H9 (cell line): ENCODE measurements around the gene ACP6. TPM values are rescaled to one million over a fixed set of nuclear protein-coding genes. Genes with fewer than 3 reads are reported as not detected.

Experiments
- DNase-seq: peaks from one replicate; pipeline ENCODE4 v3.0.0-alpha.2; 2017
- H2AFZ ChIP-seq: one replicate; pipeline ENCODE4 v1.6.1; 2013; ENCODE audit warnings: mild to moderate bottlenecking, low read length, control low read depth, moderate library complexity
- H2AK5ac ChIP-seq: 2 replicates; pipeline ENCODE4 v1.6.1; 2013; ENCODE audit warnings: low read length, control low read depth, mixed read lengths; ENCODE audit not compliant: insufficient read length
- H2BK120ac ChIP-seq: one replicate; pipeline ENCODE4 v1.6.1; 2013; ENCODE audit warnings: low read depth, mild to moderate bottlenecking, low read length, control low read depth, inconsistent platforms; ENCODE audit not compliant: poor library complexity, severe bottlenecking
- H2BK12ac ChIP-seq: 2 replicates; pipeline ENCODE4 v1.6.1; 2013; ENCODE audit warnings: low read length, control low read depth, mixed read lengths, low read depth; ENCODE audit not compliant: insufficient read length
- H2BK15ac ChIP-seq: 2 replicates; pipeline ENCODE4 v1.6.1; 2013; ENCODE audit warnings: low read depth, low read length, control low read depth
- H2BK20ac ChIP-seq: one replicate; pipeline ENCODE4 v1.6.1; 2013; ENCODE audit warnings: low read depth, mild to moderate bottlenecking, low read length, control low read depth, inconsistent platforms; ENCODE audit not compliant: poor library complexity, severe bottlenecking
- H2BK5ac ChIP-seq: 2 replicates; pipeline ENCODE4 v1.6.1; 2013; ENCODE audit warnings: low read length, control low read depth, mixed read lengths; ENCODE audit not compliant: insufficient read length
- H3K14ac ChIP-seq: 2 replicates; pipeline ENCODE4 v1.6.1; 2013; ENCODE audit warnings: low read length, control low read depth; ENCODE audit not compliant: insufficient read depth
- H3K18ac ChIP-seq: 2 replicates; pipeline ENCODE4 v1.6.1; 2013; ENCODE audit warnings: low read depth, mild to moderate bottlenecking, mixed read lengths, low read length, control low read depth; ENCODE audit not compliant: insufficient read length
- H3K23ac ChIP-seq: 2 replicates; pipeline ENCODE4 v1.6.1; 2013; ENCODE audit warnings: low read length, control low read depth, mixed read lengths, low read depth; ENCODE audit not compliant: insufficient read length
- H3K23me2 ChIP-seq: 2 replicates; pipeline ENCODE4 v1.6.1; 2013; ENCODE audit warnings: low read depth, mild to moderate bottlenecking, mixed read lengths, low read length, control low read depth; ENCODE audit not compliant: insufficient read length, poor library complexity, severe bottlenecking
- H3K27ac ChIP-seq: 2 replicates; pipeline ENCODE4 v1.5.1; 2013; ENCODE audit warnings: low read length, control low read depth, mixed read lengths, low read depth; ENCODE audit not compliant: insufficient read length
- H3K27me3 ChIP-seq: 2 replicates; pipeline ENCODE4 v1.6.1; 2013; ENCODE audit warnings: low read length, control low read depth, inconsistent platforms; ENCODE audit not compliant: insufficient read depth
- H3K4ac ChIP-seq: 2 replicates; pipeline ENCODE4 v1.6.1; 2013; ENCODE audit warnings: low read depth, mild to moderate bottlenecking, control low read depth, inconsistent platforms, low read length, moderate library complexity
- H3K4me1 ChIP-seq: 2 replicates; pipeline ENCODE4 v1.6.1; 2013; ENCODE audit warnings: low read length, control low read depth, inconsistent platforms; ENCODE audit not compliant: insufficient read depth
- H3K4me2 ChIP-seq: 2 replicates; pipeline ENCODE4 v1.6.1; 2013; ENCODE audit warnings: low read length, control low read depth, mixed read lengths; ENCODE audit not compliant: insufficient read length, insufficient read depth
- H3K56ac ChIP-seq: 2 replicates; pipeline ENCODE4 v1.6.1; 2013; ENCODE audit warnings: low read depth, mild to moderate bottlenecking, mixed read lengths, low read length, control low read depth; ENCODE audit not compliant: insufficient read length
- H3K79me1 ChIP-seq: 2 replicates; pipeline ENCODE4 v1.6.1; 2013; ENCODE audit warnings: low read depth, mild to moderate bottlenecking, moderate library complexity, low read length, control low read depth, inconsistent platforms; ENCODE audit not compliant: insufficient read depth, poor library complexity, severe bottlenecking
- H3K79me2 ChIP-seq: 2 replicates; pipeline ENCODE4 v1.6.1; 2013; ENCODE audit warnings: low read length, control low read depth, inconsistent platforms; ENCODE audit not compliant: insufficient read depth
- H3K9ac ChIP-seq: 2 replicates; pipeline ENCODE4 v1.6.1; 2013; ENCODE audit warnings: low read length, control low read depth, mixed read lengths; ENCODE audit not compliant: insufficient read length; ENCODE audit errors: extremely low read depth
- H3K9me3 ChIP-seq: one replicate; pipeline ENCODE4 v1.6.1; 2013; ENCODE audit warnings: low read depth, low read length, inconsistent platforms; ENCODE audit not compliant: control insufficient read depth
- H3T11ph ChIP-seq: one replicate; pipeline ENCODE4 v1.6.1; 2013; ENCODE audit warnings: mild to moderate bottlenecking, low read length, control low read depth, inconsistent platforms
- H4K20me1 ChIP-seq: one replicate; pipeline ENCODE4 v1.6.1; 2013; ENCODE audit not compliant: control insufficient read depth, insufficient read length, insufficient read depth
- H4K5ac ChIP-seq: 2 replicates; pipeline ENCODE4 v1.6.1; 2013; ENCODE audit warnings: low read depth, mild to moderate bottlenecking, mixed read lengths, low read length, control low read depth; ENCODE audit not compliant: insufficient read length
- H4K8ac ChIP-seq: replicated peaks from 2 replicates; pipeline ENCODE4 v1.6.1; 2013; ENCODE audit warnings: low read length, control low read depth, mixed read lengths, low read depth; ENCODE audit not compliant: insufficient read length
- H4K91ac ChIP-seq: 2 replicates; pipeline ENCODE4 v1.6.1; 2013; ENCODE audit warnings: low read depth, mild to moderate bottlenecking, moderate library complexity, mixed read lengths, low read length, control low read depth; ENCODE audit not compliant: insufficient read length
- H3K27ac Mint-ChIP-seq, 3 experiments: 2 replicates in 2 of 3; 3 replicates in 1 of 3; pipeline ENCODE4 v1.8.0; 2020 to 2021; ENCODE audit warnings: mixed read lengths in 3 of 3, mild to moderate bottlenecking in 1 of 3, moderate library complexity in 1 of 3
- H3K27me3 Mint-ChIP-seq: 2 replicates; pipeline ENCODE4 v1.8.0; 2021; ENCODE audit warnings: low read depth, mild to moderate bottlenecking, moderate library complexity, mixed read lengths
- H3K36me3 Mint-ChIP-seq, 3 experiments: 2 replicates in 2 of 3; 3 replicates in 1 of 3; pipeline ENCODE4 v1.8.0; 2020 to 2021; ENCODE audit warnings: low read depth in 3 of 3, mixed read lengths in 3 of 3; ENCODE audit not compliant: insufficient read depth in 1 of 3
- H3K4me1 Mint-ChIP-seq, 2 experiments: 2 replicates each; pipeline ENCODE4 v1.8.0; 2020; ENCODE audit warnings: mixed read lengths in 2 of 2
- H3K4me3 Mint-ChIP-seq, 2 experiments: 2 replicates in 1 of 2; 3 replicates in 1 of 2; pipeline ENCODE4 v1.8.0; 2020 to 2021; ENCODE audit warnings: mild to moderate bottlenecking in 2 of 2, mixed read lengths in 2 of 2, moderate library complexity in 1 of 2
- H3K9me3 Mint-ChIP-seq, 2 experiments: 2 replicates in 1 of 2; 3 replicates in 1 of 2; pipeline ENCODE4 v1.8.0; 2020; ENCODE audit warnings: mild to moderate bottlenecking in 2 of 2, mixed read lengths in 2 of 2, moderate library complexity in 1 of 2
- WGBS: extraction: QIAGEN DNeasy Blood & Tissue Kit; methylation state at CpG from one replicate; pipeline ENCODE4 v1.1.7; 2013; ENCODE audit warnings: missing lambda C conversion rate, low lambda C conversion rate, mixed read lengths; ENCODE audit not compliant: insufficient read length; ENCODE audit errors: extremely low coverage; 5-methylcytosine and 5-hydroxymethylcytosine counted together
- total RNA-seq: library from RNA; stranded (reverse); gene quantifications from 2 replicates; pipeline ENCODE4 v1.2.1, GENCODE V29; 2021
- TF ChIP-seq, protein P1 (sequence below): fragments of 200-600 bp; sonication (generic); conservative IDR thresholded peaks from 3 replicates; pipeline ENCODE4 v1.8.0; 2021; ENCODE audit warnings: antibody characterized with exemption, mild to moderate bottlenecking

The ACP6 gene
- total RNA-seq, 1 experiment from 2014 or later = 17.1 TPM

DNA sequence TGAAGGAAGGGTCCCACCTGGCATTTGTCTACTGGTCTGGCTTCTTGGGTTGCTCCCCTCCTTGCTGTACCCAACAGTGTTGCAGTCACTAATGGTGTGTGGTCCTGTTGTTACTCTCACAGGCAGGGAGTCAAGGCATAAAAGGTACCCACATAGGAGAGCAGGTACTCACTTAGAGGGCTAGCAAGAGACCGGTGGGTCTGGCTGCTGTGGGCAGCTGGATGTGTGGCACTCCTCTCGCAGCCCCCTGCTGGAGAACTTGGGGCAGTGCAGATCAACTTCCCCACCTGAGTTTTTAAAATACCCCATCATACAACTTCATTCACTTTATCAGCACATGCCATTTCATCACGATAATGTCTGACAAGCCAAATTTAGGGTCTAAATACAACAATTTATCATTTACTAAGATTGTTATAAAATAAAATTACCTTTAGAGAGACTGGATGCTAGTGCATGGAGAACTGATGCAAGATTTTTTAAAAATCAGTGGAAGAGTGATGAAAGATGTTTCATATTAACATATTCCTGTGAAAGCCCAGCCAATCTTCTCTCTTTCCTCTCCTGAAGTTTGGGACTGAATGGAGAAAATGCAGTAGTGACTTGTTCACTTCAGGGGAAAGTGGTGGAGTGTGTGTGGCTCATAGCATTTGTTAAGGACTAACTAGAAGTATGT is 42.8 kb downstream of the ACP6 start:
- no peaks in the 10 kb centered on the region; a peak in 1 of 5 replicates for H3K9me3 Mint-ChIP-seq
- Histone ChIP-seq H3K27me3 (no peaks in the 10 kb centered on the region), H3K4ac (no peak overlapping the region), H3K56ac (no peak overlapping the region), H4K8ac (no peak overlapping the region), H4K5ac (no peak overlapping the region), H3K4me2 (no peak overlapping the region), H4K91ac (no peak overlapping the region), H3K4me1 (no peaks in the 10 kb centered on the region), H2AFZ (no peak overlapping the region), H2BK15ac (no peak overlapping the region), H2BK5ac (no peak overlapping the region), H3K23me2 (no peaks in the 10 kb centered on the region), H3K23ac (no peak overlapping the region), H2BK12ac (no peak overlapping the region), H3K79me1 (no peaks in the 10 kb centered on the region), H2BK20ac (no peak overlapping the region), H3K9me3 (no peaks in the 10 kb centered on the region), H3K14ac (no peak overlapping the region), H2AK5ac (no peak overlapping the region), H2BK120ac (no peak overlapping the region), H3T11ph (no peak overlapping the region), H3K18ac (no peak overlapping the region), H4K20me1 (no peaks in the 10 kb centered on the region), H3K79me2 (no peaks in the 10 kb centered on the region), H3K9ac (no peak overlapping the region), H3K27ac (no peak overlapping the region)
- no peak overlapping the region for H3K27ac Mint-ChIP-seq
- H3K4me1 Mint-ChIP-seq = peaks cover 13 to 16% of the 10 kb centered on the region in 2 experiments
- no peaks in the 10 kb centered on the region for H3K27me3 Mint-ChIP-seq
- WGBS = 100% methylated on average over 1 of the region's 3 CpGs
- no peak overlapping the region for H3K4me3 Mint-ChIP-seq
- TF ChIP-seq, protein P1, sequence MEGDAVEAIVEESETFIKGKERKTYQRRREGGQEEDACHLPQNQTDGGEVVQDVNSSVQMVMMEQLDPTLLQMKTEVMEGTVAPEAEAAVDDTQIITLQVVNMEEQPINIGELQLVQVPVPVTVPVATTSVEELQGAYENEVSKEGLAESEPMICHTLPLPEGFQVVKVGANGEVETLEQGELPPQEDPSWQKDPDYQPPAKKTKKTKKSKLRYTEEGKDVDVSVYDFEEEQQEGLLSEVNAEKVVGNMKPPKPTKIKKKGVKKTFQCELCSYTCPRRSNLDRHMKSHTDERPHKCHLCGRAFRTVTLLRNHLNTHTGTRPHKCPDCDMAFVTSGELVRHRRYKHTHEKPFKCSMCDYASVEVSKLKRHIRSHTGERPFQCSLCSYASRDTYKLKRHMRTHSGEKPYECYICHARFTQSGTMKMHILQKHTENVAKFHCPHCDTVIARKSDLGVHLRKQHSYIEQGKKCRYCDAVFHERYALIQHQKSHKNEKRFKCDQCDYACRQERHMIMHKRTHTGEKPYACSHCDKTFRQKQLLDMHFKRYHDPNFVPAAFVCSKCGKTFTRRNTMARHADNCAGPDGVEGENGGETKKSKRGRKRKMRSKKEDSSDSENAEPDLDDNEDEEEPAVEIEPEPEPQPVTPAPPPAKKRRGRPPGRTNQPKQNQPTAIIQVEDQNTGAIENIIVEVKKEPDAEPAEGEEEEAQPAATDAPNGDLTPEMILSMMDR = peak; percentile 93
- peaks cover 19 to 30% (median 22%) of the 10 kb centered on the region in 3 experiments for H3K36me3 Mint-ChIP-seq
- DNase-seq = peak; percentile 66
